Keratinocyte (primary cell): ENCODE measurements around the gene ZNF629.

Experiments used
- EZH2 ChIP-seq: IDR thresholded peaks from one replicate; pipeline ENCODE4 v1.6.1; 2012; ENCODE audit warnings: inconsistent platforms, mild to moderate bottlenecking, low read length, moderate library complexity
- TF ChIP-seq, protein P1 (sequence below), 3 experiments: IDR thresholded peaks in 1 of 3; conservative IDR thresholded peaks in 1 of 3; optimal IDR thresholded peaks in 1 of 3; 2 replicates in 2 of 3; 3 replicates in 1 of 3; pipeline versions ENCODE3 to v1.5.1; 2011; ENCODE audit warnings: low read length in 3 of 3, mild to moderate bottlenecking in 3 of 3, moderate library complexity in 2 of 3, control low read depth in 1 of 3, inconsistent platforms in 1 of 3; ENCODE audit not compliant: insufficient read depth in 2 of 3; ENCODE audit errors: extremely low read depth in 1 of 3

DNA sequence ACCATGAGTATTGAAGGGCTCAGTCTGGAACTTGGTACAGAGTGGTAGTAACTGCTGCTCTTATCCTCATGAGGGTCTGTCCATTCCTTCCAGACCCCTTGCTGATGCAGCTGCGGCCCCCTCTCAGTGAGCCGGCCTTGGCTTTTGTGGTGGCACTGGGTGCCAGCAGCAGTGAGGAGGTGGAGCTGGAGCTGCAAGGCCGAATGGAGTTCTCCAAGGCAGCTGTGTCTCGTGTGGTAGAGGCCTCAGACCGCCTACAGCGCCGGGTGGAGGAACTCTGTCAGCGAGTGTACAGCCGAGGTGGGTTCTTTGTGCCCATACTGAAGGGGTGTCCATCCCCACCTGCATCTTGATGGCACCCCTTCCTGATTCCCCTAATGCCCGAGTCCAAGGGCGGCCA is 22.9 kb downstream of the ZNF629 start:
- TF ChIP-seq, protein P1, sequence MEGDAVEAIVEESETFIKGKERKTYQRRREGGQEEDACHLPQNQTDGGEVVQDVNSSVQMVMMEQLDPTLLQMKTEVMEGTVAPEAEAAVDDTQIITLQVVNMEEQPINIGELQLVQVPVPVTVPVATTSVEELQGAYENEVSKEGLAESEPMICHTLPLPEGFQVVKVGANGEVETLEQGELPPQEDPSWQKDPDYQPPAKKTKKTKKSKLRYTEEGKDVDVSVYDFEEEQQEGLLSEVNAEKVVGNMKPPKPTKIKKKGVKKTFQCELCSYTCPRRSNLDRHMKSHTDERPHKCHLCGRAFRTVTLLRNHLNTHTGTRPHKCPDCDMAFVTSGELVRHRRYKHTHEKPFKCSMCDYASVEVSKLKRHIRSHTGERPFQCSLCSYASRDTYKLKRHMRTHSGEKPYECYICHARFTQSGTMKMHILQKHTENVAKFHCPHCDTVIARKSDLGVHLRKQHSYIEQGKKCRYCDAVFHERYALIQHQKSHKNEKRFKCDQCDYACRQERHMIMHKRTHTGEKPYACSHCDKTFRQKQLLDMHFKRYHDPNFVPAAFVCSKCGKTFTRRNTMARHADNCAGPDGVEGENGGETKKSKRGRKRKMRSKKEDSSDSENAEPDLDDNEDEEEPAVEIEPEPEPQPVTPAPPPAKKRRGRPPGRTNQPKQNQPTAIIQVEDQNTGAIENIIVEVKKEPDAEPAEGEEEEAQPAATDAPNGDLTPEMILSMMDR (optimal IDR thresholded peaks at IDR 0.05 in 1 of 3, IDR thresholded peaks at IDR 0.05 in 1 of 3, conservative IDR thresholded peaks at IDR 0.05 in 1 of 3; ENCODE audit: extremely low read depth in 1 of 3, insufficient read depth in 2 of 3, low read length in 3 of 3) = no peak
- no peak for TF ChIP-seq EZH2
